ENCODE data around the gene LMAN2.

DNA sequence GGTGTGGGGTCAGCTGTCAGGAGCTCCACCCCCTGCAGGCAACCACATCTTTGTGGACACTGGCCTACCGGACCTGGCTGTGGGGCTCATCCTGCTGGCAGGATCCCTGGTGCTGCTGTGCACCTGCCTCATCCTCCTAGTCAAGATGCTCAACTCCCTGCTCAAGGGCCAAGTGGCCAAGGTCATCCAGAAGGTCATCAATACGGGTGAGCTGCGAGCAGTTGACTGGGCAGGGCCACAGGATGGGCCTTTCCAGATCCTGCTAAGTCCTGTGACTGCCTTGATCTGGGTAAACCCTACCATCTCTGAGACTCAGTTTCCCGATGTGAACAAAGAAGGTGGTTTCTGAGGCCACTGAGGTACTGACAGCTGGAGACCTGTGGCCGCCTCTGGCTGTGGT, 42.5 kb upstream of the LMAN2 start:
- TF ChIP-seq, protein P1, sequence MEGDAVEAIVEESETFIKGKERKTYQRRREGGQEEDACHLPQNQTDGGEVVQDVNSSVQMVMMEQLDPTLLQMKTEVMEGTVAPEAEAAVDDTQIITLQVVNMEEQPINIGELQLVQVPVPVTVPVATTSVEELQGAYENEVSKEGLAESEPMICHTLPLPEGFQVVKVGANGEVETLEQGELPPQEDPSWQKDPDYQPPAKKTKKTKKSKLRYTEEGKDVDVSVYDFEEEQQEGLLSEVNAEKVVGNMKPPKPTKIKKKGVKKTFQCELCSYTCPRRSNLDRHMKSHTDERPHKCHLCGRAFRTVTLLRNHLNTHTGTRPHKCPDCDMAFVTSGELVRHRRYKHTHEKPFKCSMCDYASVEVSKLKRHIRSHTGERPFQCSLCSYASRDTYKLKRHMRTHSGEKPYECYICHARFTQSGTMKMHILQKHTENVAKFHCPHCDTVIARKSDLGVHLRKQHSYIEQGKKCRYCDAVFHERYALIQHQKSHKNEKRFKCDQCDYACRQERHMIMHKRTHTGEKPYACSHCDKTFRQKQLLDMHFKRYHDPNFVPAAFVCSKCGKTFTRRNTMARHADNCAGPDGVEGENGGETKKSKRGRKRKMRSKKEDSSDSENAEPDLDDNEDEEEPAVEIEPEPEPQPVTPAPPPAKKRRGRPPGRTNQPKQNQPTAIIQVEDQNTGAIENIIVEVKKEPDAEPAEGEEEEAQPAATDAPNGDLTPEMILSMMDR (IDR thresholded peaks at IDR 0.05), result no peak
- no peak for TF ChIP-seq POLR2A (IDR thresholded peaks at IDR 0.05)

Data from suprapubic skin (tissue), 3 donors.